HEK293 (cell line): ENCODE measurements around the gene INPP5B.

Experiments
- CTCF ChIP-seq: fragments of 450-650 bp; formaldehyde crosslinking; IDR thresholded peaks from 2 replicates; pipeline ENCODE4 v1.5.1; 2016; ENCODE audit warnings: missing biosample characterization, missing genetic modification characterization
- GLI4 ChIP-seq: fragments of 450-650 bp; formaldehyde crosslinking; IDR thresholded peaks from 2 replicates; pipeline ENCODE4 v1.5.1; 2016; ENCODE audit warnings: missing biosample characterization, missing genetic modification characterization
- GLIS2 ChIP-seq: fragments of 450-650 bp; formaldehyde crosslinking; IDR thresholded peaks from 2 replicates; pipeline ENCODE4 v1.5.1; 2016; ENCODE audit warnings: missing biosample characterization, missing genetic modification characterization
- IKZF3 ChIP-seq: fragments of 450-650 bp; IDR thresholded peaks from 2 replicates; pipeline ENCODE4 v1.5.0; 2018; ENCODE audit warnings: missing biosample characterization, mild to moderate bottlenecking, missing genetic modification characterization, moderate library complexity
- KLF10 ChIP-seq: fragments of 450-650 bp; IDR thresholded peaks from 2 replicates; pipeline ENCODE4 v1.5.1; 2018; ENCODE audit warnings: missing biosample characterization, mild to moderate bottlenecking, missing genetic modification characterization
- KLF17 ChIP-seq: fragments of 450-650 bp; formaldehyde crosslinking; IDR thresholded peaks from 2 replicates; pipeline ENCODE4 v1.5.1; 2016; ENCODE audit warnings: missing biosample characterization, missing genetic modification characterization
- MYNN ChIP-seq: fragments of 450-650 bp; formaldehyde crosslinking; IDR thresholded peaks from 2 replicates; pipeline ENCODE4 v1.5.1; 2016; ENCODE audit warnings: missing biosample characterization, missing genetic modification characterization, borderline replicate concordance
- WT1 ChIP-seq: fragments of 450-650 bp; formaldehyde crosslinking; IDR thresholded peaks from 2 replicates; pipeline ENCODE4 v1.5.1; 2016; ENCODE audit warnings: missing biosample characterization, missing genetic modification characterization
- YY2 ChIP-seq: fragments of 450-650 bp; formaldehyde crosslinking; IDR thresholded peaks from 2 replicates; pipeline ENCODE4 v1.5.1; 2016; ENCODE audit warnings: missing biosample characterization, missing genetic modification characterization
- ZBTB48 ChIP-seq: fragments of 450-650 bp; formaldehyde crosslinking; IDR thresholded peaks from 2 replicates; pipeline ENCODE4 v1.5.1; 2016; ENCODE audit warnings: missing biosample characterization, missing genetic modification characterization
- ZBTB8A ChIP-seq: fragments of 450-650 bp; formaldehyde crosslinking; IDR thresholded peaks from 2 replicates; pipeline ENCODE4 v1.5.1; 2016; ENCODE audit warnings: missing biosample characterization, missing genetic modification characterization
- ZNF133 ChIP-seq: fragments of 450-650 bp; formaldehyde crosslinking; IDR thresholded peaks from 2 replicates; pipeline ENCODE4 v1.5.1; 2016; ENCODE audit warnings: missing biosample characterization, missing genetic modification characterization
- ZNF280D ChIP-seq: fragments of 450-650 bp; formaldehyde crosslinking; IDR thresholded peaks from 2 replicates; pipeline ENCODE4 v1.5.1; 2016; ENCODE audit warnings: missing biosample characterization, missing genetic modification characterization
- ZNF354C ChIP-seq: fragments of 450-650 bp; formaldehyde crosslinking; IDR thresholded peaks from 2 replicates; pipeline ENCODE4 v1.5.1; 2016; ENCODE audit warnings: missing biosample characterization, missing genetic modification characterization, low read depth, borderline replicate concordance
- ZNF513 ChIP-seq: fragments of 450-650 bp; IDR thresholded peaks from 2 replicates; pipeline ENCODE4 v1.5.1; 2018; ENCODE audit warnings: missing biosample characterization, missing genetic modification characterization
- ZNF610 ChIP-seq: fragments of 450-650 bp; formaldehyde crosslinking; IDR thresholded peaks from 2 replicates; pipeline ENCODE4 v1.5.1; 2016; ENCODE audit warnings: missing biosample characterization, missing genetic modification characterization, borderline replicate concordance
- ZNF654 ChIP-seq: fragments of 450-650 bp; formaldehyde crosslinking; IDR thresholded peaks from 2 replicates; pipeline ENCODE4 v1.5.1; 2016; ENCODE audit warnings: low read depth, missing biosample characterization, missing genetic modification characterization
- ZNF660 ChIP-seq: fragments of 450-650 bp; IDR thresholded peaks from 2 replicates; pipeline ENCODE4 v1.5.1; 2018; ENCODE audit warnings: missing biosample characterization, mild to moderate bottlenecking, missing genetic modification characterization
- ZNF664 ChIP-seq: fragments of 450-650 bp; formaldehyde crosslinking; IDR thresholded peaks from 2 replicates; pipeline ENCODE4 v1.5.1; 2016; ENCODE audit warnings: missing biosample characterization, missing genetic modification characterization
- ZNF747 ChIP-seq: fragments of 450-650 bp; formaldehyde crosslinking; IDR thresholded peaks from 2 replicates; pipeline ENCODE4 v1.5.1; 2016; ENCODE audit warnings: missing biosample characterization, missing genetic modification characterization
- ZNF843 ChIP-seq: fragments of 450-650 bp; formaldehyde crosslinking; IDR thresholded peaks from 2 replicates; pipeline ENCODE4 v1.5.1; 2016; ENCODE audit warnings: missing biosample characterization, missing genetic modification characterization
- TF ChIP-seq, protein P1 (sequence below): fragments of 450-650 bp; formaldehyde crosslinking; IDR thresholded peaks from 2 replicates; pipeline ENCODE4 v1.5.1; 2017; ENCODE audit warnings: missing biosample characterization, missing genetic modification characterization
- TF ChIP-seq, protein P2 (sequence below): fragments of 450-650 bp; formaldehyde crosslinking; IDR thresholded peaks from 2 replicates; pipeline ENCODE4 v1.5.1; 2016; ENCODE audit warnings: missing biosample characterization, missing genetic modification characterization
- TF ChIP-seq, protein P3 (sequence below): fragments of 450-650 bp; formaldehyde crosslinking; IDR thresholded peaks from 2 replicates; pipeline ENCODE4 v1.5.1; 2016; ENCODE audit warnings: missing biosample characterization, missing genetic modification characterization, borderline replicate concordance

Gene INPP5B

GRCh38 chr1:37811027-37811655, 135.7 kb downstream of the INPP5B start (continued):
- TF ChIP-seq CTCF (tag by site-specific recombination) (peak; percentile 67), ZNF654 (no peak), ZNF664 (tag by site-specific recombination) (no peak), ZNF660 (tag by site-specific recombination) (peak; percentile 58), ZNF843 (no peak), KLF17 (tag by site-specific recombination) (no peak), KLF10 (tag by site-specific recombination) (peak; percentile 12; the same call in 1 of the 2 replicates), GLI4 (no peak), ZBTB8A (tag by site-specific recombination) (0 out of 2 replicates have a peak, but pooled peaks have one; percentile 19), YY2 (tag by site-specific recombination) (0 out of 2 replicates have a peak, but pooled peaks have one; percentile 23), ZBTB48 (tag by site-specific recombination) (no peak), ZNF513 (tag by site-specific recombination) (no peak), ZNF280D (tag by site-specific recombination) (no peak), MYNN (tag by site-specific recombination) (no peak), IKZF3 (no peak), ZNF610 (tag by site-specific recombination) (peak; percentile 69; the same call in 1 of the 2 replicates), GLIS2 (no peak), ZNF354C (tag by site-specific recombination) (no peak), ZNF747 (tag by site-specific recombination) (no peak), WT1 (tag by site-specific recombination) (no peak), ZNF133 (no peak)
- TF ChIP-seq, protein P1, sequence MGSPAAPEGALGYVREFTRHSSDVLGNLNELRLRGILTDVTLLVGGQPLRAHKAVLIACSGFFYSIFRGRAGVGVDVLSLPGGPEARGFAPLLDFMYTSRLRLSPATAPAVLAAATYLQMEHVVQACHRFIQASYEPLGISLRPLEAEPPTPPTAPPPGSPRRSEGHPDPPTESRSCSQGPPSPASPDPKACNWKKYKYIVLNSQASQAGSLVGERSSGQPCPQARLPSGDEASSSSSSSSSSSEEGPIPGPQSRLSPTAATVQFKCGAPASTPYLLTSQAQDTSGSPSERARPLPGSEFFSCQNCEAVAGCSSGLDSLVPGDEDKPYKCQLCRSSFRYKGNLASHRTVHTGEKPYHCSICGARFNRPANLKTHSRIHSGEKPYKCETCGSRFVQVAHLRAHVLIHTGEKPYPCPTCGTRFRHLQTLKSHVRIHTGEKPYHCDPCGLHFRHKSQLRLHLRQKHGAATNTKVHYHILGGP = no peak
- TF ChIP-seq, protein P2, sequence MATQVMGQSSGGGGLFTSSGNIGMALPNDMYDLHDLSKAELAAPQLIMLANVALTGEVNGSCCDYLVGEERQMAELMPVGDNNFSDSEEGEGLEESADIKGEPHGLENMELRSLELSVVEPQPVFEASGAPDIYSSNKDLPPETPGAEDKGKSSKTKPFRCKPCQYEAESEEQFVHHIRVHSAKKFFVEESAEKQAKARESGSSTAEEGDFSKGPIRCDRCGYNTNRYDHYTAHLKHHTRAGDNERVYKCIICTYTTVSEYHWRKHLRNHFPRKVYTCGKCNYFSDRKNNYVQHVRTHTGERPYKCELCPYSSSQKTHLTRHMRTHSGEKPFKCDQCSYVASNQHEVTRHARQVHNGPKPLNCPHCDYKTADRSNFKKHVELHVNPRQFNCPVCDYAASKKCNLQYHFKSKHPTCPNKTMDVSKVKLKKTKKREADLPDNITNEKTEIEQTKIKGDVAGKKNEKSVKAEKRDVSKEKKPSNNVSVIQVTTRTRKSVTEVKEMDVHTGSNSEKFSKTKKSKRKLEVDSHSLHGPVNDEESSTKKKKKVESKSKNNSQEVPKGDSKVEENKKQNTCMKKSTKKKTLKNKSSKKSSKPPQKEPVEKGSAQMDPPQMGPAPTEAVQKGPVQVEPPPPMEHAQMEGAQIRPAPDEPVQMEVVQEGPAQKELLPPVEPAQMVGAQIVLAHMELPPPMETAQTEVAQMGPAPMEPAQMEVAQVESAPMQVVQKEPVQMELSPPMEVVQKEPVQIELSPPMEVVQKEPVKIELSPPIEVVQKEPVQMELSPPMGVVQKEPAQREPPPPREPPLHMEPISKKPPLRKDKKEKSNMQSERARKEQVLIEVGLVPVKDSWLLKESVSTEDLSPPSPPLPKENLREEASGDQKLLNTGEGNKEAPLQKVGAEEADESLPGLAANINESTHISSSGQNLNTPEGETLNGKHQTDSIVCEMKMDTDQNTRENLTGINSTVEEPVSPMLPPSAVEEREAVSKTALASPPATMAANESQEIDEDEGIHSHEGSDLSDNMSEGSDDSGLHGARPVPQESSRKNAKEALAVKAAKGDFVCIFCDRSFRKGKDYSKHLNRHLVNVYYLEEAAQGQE (tag by site-specific recombination) = no peak
- TF ChIP-seq, protein P3, sequence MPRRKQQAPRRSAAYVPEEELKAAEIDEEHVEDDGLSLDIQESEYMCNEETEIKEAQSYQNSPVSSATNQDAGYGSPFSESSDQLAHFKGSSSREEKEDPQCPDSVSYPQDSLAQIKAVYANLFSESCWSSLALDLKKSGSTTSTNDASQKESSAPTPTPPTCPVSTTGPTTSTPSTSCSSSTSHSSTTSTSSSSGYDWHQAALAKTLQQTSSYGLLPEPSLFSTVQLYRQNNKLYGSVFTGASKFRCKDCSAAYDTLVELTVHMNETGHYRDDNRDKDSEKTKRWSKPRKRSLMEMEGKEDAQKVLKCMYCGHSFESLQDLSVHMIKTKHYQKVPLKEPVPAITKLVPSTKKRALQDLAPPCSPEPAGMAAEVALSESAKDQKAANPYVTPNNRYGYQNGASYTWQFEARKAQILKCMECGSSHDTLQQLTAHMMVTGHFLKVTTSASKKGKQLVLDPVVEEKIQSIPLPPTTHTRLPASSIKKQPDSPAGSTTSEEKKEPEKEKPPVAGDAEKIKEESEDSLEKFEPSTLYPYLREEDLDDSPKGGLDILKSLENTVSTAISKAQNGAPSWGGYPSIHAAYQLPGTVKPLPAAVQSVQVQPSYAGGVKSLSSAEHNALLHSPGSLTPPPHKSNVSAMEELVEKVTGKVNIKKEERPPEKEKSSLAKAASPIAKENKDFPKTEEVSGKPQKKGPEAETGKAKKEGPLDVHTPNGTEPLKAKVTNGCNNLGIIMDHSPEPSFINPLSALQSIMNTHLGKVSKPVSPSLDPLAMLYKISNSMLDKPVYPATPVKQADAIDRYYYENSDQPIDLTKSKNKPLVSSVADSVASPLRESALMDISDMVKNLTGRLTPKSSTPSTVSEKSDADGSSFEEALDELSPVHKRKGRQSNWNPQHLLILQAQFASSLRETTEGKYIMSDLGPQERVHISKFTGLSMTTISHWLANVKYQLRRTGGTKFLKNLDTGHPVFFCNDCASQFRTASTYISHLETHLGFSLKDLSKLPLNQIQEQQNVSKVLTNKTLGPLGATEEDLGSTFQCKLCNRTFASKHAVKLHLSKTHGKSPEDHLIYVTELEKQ (tag by site-specific recombination) = no peak
